ENCODE measurements around the gene HIP1R.
A peak's percentile ranks its signal among the peaks of the same experiment; 100 is the strongest.

DNA sequence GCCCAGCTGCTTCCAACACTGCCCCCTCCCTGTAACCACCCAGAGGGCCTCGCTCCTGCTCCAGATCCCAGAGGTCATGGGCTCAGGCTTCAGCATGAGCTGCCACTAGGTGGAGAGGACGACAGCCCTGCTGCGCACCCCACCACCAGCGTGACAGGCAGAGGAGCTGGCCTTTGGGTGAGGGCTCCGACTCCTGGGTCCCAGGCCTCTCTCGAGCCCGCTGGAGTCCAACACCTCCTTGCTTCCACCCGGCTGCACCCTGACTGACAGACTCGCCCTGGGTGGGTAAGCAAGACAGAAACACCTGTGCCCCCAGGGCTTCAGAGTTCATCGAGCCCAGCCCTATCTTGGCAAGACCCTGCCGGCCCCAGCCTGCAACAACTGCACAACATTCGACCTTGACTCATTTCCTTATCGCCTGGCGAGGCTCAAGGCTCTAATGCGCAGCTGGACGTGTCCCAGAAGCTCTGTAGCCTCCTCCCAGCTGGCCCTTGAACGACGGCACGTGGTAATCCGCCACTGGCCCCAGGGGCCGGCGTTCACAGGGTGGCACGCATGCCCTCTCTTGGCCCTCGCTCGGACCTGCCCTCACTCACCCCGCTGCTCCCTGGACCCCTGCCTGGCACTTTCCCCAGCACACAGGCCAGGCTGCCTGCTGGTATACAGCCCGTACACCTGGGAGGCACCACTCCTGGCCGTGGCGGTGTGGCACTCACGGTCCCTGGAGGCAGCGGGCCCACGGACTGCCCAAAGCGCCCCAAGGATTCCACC lies 32.6 kb downstream of the HIP1R start:
- TF ChIP-seq, protein P1, sequence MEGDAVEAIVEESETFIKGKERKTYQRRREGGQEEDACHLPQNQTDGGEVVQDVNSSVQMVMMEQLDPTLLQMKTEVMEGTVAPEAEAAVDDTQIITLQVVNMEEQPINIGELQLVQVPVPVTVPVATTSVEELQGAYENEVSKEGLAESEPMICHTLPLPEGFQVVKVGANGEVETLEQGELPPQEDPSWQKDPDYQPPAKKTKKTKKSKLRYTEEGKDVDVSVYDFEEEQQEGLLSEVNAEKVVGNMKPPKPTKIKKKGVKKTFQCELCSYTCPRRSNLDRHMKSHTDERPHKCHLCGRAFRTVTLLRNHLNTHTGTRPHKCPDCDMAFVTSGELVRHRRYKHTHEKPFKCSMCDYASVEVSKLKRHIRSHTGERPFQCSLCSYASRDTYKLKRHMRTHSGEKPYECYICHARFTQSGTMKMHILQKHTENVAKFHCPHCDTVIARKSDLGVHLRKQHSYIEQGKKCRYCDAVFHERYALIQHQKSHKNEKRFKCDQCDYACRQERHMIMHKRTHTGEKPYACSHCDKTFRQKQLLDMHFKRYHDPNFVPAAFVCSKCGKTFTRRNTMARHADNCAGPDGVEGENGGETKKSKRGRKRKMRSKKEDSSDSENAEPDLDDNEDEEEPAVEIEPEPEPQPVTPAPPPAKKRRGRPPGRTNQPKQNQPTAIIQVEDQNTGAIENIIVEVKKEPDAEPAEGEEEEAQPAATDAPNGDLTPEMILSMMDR (IDR thresholded peaks at IDR 0.05; ENCODE audit: control extremely low read depth in 1 of 3, insufficient read depth in 1 of 3, low read depth in 1 of 3, low read length in 3 of 3): peak; percentile 76 to 86 (median 78)
- TF ChIP-seq POLR2AphosphoS5 (IDR thresholded peaks at IDR 0.05; ENCODE audit: low read depth, low read length): 0 out of 2 replicates have a peak, but pooled peaks have one; percentile 13
- no peak for TF ChIP-seq CREB1 (IDR thresholded peaks at IDR 0.05)
- TF ChIP-seq EP300 (IDR thresholded peaks at IDR 0.05; ENCODE audit: borderline replicate concordance in 1 of 2, low read depth in 2 of 2, low read length in 2 of 2): no peak
- TF ChIP-seq POLR2A (IDR thresholded peaks at IDR 0.05; ENCODE audit: control extremely low read depth in 1 of 2, low read depth in 2 of 2, low read length in 2 of 2): no peak
- TF ChIP-seq TAF7 (optimal IDR thresholded peaks at IDR 0.05; ENCODE audit: borderline replicate concordance, low read depth, low read length): no peak
- no peak for TF ChIP-seq SRF (IDR thresholded peaks at IDR 0.05; ENCODE audit: low read depth, low read length)
- no peak for TF ChIP-seq TCF12 (IDR thresholded peaks at IDR 0.05; ENCODE audit: low read depth, low read length)
- no peak for TF ChIP-seq MAFK (IDR thresholded peaks at IDR 0.05; ENCODE audit: low read depth, low read length)
- TF ChIP-seq ZNF274 (IDR thresholded peaks at IDR 0.05; ENCODE audit: borderline replicate concordance, extremely low read depth, low read length): no peak
